Measurements from ENCODE around the gene PRR16.

Gene PRR16

DNA sequence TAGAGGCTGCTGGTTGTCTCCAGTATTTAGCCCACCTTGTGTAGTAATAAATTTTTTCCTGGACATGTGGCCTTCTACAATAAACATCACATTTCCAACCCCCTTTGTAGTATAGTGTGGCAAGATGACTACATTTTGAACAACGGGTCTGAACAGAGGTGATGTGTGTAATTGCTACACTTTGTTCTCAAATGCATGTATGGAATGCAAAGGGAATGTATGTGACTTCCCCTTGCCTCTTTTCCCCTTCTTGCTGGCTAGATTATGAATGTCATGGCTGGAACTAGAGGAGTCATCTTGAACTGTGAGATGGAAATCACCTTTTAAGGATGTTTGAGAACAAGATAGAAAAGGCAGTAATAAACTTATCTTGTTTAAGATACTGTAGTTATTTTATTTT is 54.5 kb downstream of the PRR16 start:
- DNase-seq: no peak

DNA sequence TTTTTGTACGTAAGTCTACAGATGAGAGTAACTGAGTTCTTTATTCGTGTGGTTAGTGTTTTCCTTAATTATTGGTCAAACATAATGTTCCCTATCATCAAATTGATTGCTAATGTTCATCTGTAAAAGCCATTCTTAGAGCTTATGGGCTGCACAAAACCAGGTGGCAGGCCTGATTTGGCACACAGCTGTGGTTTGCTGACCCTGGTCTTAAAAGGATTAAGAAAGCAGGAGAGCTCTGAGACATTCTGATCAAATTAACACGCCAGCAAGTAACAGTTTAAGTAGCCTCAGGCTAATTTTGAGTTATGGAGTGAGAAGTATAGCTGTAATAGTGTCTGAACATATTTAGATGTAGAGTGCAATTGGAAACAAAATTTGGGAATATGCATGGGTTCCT is 63.2 kb downstream of the PRR16 start:
- no peak for DNase-seq

- DNase-seq: no peak
Observed at GRCh38 chr5:120528609-120529008, 64.5 kb downstream of the PRR16 start.

- DNase-seq: no peak
Observed at GRCh38 chr5:120529386-120529785, 65.3 kb downstream of the PRR16 start.

- no peak for DNase-seq
Observed at GRCh38 chr5:120531215-120531614, 67.1 kb downstream of the PRR16 start.

- no peak for DNase-seq
Observed at GRCh38 chr5:120532835-120533234, 68.7 kb downstream of the PRR16 start.

GRCh38 chr5:120533581-120533980 is 69.5 kb downstream of the PRR16 start:
- no peak for DNase-seq

GRCh38 chr5:120535900-120536299 is 71.8 kb downstream of the PRR16 start:
- DNase-seq: no peak

GRCh38 chr5:120538149-120538548 is 74.0 kb downstream of the PRR16 start:
- no peak for DNase-seq

DNA sequence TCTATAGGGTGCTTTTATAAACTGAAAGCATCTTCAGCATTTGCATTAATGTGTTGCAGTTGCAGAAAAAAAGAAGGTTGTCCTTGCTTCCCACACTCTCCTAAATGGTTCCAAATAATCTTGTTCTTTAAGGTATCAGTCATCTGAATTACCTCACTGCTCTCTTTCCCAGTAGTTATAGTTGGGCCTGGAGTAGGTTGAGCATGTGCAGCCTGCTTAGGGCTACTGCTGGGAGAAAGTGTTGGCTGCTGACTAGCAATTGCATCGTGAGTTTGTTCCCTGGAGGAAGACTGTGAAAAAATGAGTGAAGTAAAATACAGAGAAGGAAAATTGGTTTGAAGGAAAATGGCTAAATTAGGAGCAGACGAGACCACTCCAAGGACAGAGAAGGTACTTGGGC is 74.5 kb downstream of the PRR16 start:
- no peak for DNase-seq

- no peak for DNase-seq
Observed at GRCh38 chr5:120539471-120539870, 75.4 kb downstream of the PRR16 start.

DNA sequence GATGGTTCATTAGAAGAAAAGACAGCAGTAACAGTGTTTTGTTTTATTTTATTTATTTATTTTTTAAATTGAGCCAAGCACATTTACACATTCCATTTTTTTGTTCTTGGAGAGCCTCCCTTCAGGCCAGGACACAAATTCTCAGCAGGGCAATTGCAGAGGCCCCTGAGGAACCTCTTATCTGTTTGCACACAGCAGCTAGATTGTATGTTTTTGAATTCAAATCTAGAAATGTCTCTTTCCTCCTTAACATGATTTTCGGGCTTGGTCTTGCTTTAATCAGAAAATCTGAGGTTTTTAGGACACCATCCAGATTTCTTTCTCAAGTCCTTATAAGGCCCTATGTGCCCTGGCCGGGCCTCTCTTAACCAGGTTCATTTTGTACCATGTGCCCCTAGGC is 76.0 kb downstream of the PRR16 start:
- no peak for DNase-seq

- DNase-seq: no peak
Observed at GRCh38 chr5:120544043-120544442, 79.9 kb downstream of the PRR16 start.

DNA sequence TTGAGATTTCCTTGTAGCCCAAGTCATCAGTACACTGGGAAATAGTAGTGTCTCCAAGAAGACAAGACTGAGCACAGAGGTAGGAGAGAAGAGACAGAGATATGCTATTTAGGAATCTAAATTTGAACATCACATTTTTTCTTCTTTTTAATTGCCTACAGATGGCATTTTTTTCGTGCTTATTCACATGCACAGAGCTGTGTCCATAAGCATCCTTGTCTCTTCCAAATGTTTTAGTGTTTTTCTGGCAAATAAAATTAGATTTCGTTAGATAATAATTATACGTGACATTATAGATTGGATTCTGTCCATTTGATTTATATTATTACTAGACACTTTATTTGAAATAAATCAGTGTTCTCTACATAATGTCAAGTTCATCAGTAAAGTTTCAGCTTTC is 80.9 kb downstream of the PRR16 start:
- no peak for DNase-seq

DNA sequence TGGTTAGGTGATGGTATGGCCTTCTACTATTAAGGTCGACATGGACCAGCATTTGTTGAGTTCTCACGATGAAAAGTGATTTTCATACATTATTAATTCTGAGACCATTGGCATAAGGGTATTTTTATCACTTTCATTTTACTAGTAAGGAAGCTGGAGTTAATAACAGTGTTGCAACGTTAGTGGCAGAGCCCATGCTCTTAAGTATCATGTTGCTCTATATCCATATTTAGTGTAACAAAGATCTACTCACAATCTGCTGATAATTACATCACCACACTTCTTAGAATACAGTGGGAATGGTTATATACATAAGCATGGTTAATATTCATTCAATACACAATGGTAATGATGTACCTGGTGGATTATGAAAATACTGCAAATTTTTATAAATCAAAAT is 81.9 kb downstream of the PRR16 start:
- DNase-seq: no peak

- DNase-seq: no peak
Observed at GRCh38 chr5:120546922-120547321, 82.8 kb downstream of the PRR16 start.

- no peak for DNase-seq
Observed at GRCh38 chr5:120550358-120550757, 86.3 kb downstream of the PRR16 start.

DNA sequence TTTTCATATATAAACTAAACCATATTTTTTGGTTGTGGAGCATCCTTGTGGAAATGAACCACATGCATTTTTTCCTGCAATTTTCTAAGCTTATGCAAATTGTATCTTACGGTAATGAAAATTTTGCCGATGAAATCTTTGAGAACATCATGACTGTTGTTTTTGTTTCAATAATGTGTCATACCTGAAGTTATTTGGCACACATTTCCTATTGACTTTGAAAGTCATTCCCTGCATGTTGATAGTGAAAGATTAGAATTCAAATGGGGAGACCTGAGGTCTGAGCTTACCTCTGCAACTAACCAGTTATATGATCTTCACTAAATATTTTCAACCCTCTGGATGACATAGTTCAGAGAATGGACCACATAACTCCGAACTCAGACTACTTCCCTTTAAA is 88.5 kb downstream of the PRR16 start:
- no peak for DNase-seq

DNA sequence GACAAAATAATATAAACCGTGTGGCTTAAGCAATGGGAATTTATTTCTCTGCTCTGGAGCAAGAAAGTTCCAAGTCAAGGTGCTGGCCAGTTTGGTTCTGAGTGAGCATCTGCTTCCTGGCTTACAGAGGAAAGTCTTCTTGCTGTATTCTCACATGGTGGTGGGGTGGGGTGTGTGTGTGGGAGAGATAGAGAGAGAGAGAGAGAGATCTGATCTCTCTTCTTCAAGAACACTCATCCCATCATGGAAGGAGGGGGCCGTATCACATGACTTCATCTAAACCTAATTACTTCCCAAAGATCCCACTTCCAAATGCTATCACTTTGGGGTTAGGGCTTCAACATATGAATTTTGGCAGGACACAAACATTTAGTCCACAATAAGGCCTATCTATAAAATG is 91.2 kb downstream of the PRR16 start:
- no peak for DNase-seq

- DNase-seq: no peak
Observed at GRCh38 chr5:120564013-120564412, 99.9 kb downstream of the PRR16 start.

DNA sequence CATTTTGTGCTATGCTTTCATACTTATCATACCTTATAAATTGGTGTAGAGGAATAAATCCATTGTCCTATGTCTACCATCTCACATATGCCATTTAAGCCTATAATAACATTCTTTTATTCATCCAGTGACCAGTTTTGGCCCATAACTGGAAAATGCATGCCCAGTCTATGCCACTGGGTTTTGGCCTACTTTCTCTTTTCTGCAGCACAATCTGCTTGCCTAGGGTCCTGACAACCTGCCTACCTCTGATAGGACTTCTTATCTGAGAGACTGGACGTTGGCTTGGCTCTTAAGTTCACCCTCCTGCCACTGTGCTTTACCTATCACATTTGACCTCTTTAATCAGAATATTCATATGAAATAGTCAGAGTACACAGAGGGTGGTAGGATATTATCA is 103.0 kb downstream of the PRR16 start:
- no peak for DNase-seq

GRCh38 chr5:120567921-120568320 is 103.8 kb downstream of the PRR16 start:
- DNase-seq: no peak

DNA sequence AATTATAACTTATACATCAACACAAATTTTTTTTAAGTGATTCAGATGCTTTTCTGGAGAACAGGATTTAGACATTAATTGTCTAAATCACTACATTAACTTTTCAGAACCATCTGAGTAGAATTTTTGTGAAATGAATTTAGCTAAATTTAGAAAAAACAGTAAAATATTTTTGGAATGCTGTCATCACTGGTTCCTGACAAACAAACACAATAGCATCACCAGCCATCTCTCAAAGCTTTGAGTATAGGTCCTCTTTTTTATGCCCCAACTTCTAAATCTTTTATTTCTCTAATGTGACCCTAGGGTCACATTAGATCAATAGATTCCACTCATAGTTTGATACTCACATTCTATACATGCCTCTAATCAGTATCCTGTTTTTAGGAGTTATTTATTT is 104.6 kb downstream of the PRR16 start:
- DNase-seq: no peak

GRCh38 chr5:120576588-120576987 is 112.5 kb downstream of the PRR16 start:
- DNase-seq: no peak

GRCh38 chr5:120582635-120583034 is 118.5 kb downstream of the PRR16 start:
- no peak for DNase-seq

DNA sequence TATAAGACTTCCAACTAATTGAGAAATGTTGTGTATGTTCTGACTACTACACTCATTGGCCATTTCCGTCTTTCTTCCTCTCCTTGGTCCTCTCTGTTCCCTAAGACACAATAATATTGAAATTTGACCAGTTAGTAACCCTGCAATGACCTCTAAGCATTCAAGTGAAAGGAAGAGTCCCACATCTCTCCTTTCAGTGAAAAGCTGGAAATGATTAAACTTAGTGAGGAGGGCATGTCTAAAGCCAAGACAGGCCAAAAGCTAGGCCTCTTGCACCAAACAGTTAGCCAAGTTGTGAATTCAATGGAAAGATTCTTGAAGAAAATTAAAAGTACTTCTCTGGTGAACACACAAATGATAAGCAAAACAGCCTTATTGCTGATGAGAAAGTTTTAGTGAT is 122.5 kb downstream of the PRR16 start:
- DNase-seq: no peak
